GM04503 (cell line): ENCODE measurements around the gene ITCH.

Experiments
- DNase-seq: peaks from one replicate; pipeline ENCODE4 v3.0.0-alpha.2; 2012; ENCODE audit warnings: low read depth

Gene ITCH

GRCh38 chr20:34532756-34533155 is 169.7 kb downstream of the ITCH start:
- DNase-seq = no peak

- DNase-seq = no peak
Observed at GRCh38 chr20:34534391-34535165, 171.5 kb downstream of the ITCH start.

GRCh38 chr20:34535301-34535840 is 172.3 kb downstream of the ITCH start:
- no peak for DNase-seq

- DNase-seq = no peak
Observed at GRCh38 chr20:34535857-34536256, 172.8 kb downstream of the ITCH start.

- no peak for DNase-seq
Observed at GRCh38 chr20:34536798-34537394, 173.8 kb downstream of the ITCH start.

- no peak for DNase-seq
Observed at GRCh38 chr20:34537651-34538050, 174.6 kb downstream of the ITCH start.

GRCh38 chr20:34538671-34539123 is 175.6 kb downstream of the ITCH start:
- no peak for DNase-seq

GRCh38 chr20:34539756-34540155 is 176.7 kb downstream of the ITCH start:
- no peak for DNase-seq

GRCh38 chr20:34540596-34541263 is 177.7 kb downstream of the ITCH start:
- no peak for DNase-seq

- DNase-seq = no peak
Observed at GRCh38 chr20:34541264-34541901, 178.3 kb downstream of the ITCH start.

GRCh38 chr20:34541917-34542316 is 178.8 kb downstream of the ITCH start:
- no peak for DNase-seq

- DNase-seq = no peak
Observed at GRCh38 chr20:34542439-34542838, 179.4 kb downstream of the ITCH start.

- DNase-seq = no peak
Observed at GRCh38 chr20:34543463-34544056, 180.5 kb downstream of the ITCH start.

GRCh38 chr20:34544109-34544796 is 181.2 kb downstream of the ITCH start:
- no peak for DNase-seq

- DNase-seq = no peak
Observed at GRCh38 chr20:34546751-34547181, 183.7 kb downstream of the ITCH start.

- DNase-seq = no peak
Observed at GRCh38 chr20:34547844-34548613, 185.0 kb downstream of the ITCH start.

- no peak for DNase-seq
Observed at GRCh38 chr20:34549291-34549928, 186.3 kb downstream of the ITCH start.

GRCh38 chr20:34549929-34550305 is 186.8 kb downstream of the ITCH start:
- no peak for DNase-seq

- no peak for DNase-seq
Observed at GRCh38 chr20:34552569-34552968, 189.5 kb downstream of the ITCH start.

- DNase-seq = no peak
Observed at GRCh38 chr20:34553366-34553867, 190.3 kb downstream of the ITCH start.
